Endothelial cell of hepatic sinusoid (primary cell): ENCODE measurements around the gene RNF145.

Source experiments
- in situ Hi-C: cut with HindIII; loops from 2 replicates; pipeline ENCODE4 v1.10.0; 2017; ENCODE audit warnings: low sequenced_read_pairs

The RNF145 gene

GRCh38 chr5:159218595-159219023 lies 9.3 kb upstream of the RNF145 start:
- in situ Hi-C loops = no loop called here

GRCh38 chr5:159217236-159217635 lies 7.9 kb upstream of the RNF145 start:
- in situ Hi-C loops = no loop called here

- in situ Hi-C loops = no loop called here
Observed at GRCh38 chr5:159216454-159216853, 7.1 kb upstream of the RNF145 start.

- in situ Hi-C loops = no loop called here
Observed at GRCh38 chr5:159215886-159216285, 6.5 kb upstream of the RNF145 start.

- in situ Hi-C loops = no loop called here
Observed at GRCh38 chr5:159214486-159215271, 5.3 kb upstream of the RNF145 start.

GRCh38 chr5:159212657-159213462 lies 3.5 kb upstream of the RNF145 start:
- in situ Hi-C loops = no loop called here

GRCh38 chr5:159211729-159212174 lies 2.4 kb upstream of the RNF145 start:
- in situ Hi-C loops = no loop called here

- in situ Hi-C loops = no loop called here
Observed at GRCh38 chr5:159210846-159211245, 1.5 kb upstream of the RNF145 start.

GRCh38 chr5:159210210-159210661 lies 883 bp upstream of the RNF145 start:
- in situ Hi-C loops = no loop called here

GRCh38 chr5:159208514-159209437 lies 577 bp downstream of the RNF145 start:
- in situ Hi-C loops = no loop called here

GRCh38 chr5:159207686-159208513 lies 1.5 kb downstream of the RNF145 start:
- in situ Hi-C loops = no loop called here

GRCh38 chr5:159207222-159207685 lies 2.1 kb downstream of the RNF145 start:
- in situ Hi-C loops = no loop called here

GRCh38 chr5:159206818-159207217 lies 2.5 kb downstream of the RNF145 start:
- in situ Hi-C loops = no loop called here

- in situ Hi-C loops = no loop called here
Observed at GRCh38 chr5:159206368-159206767, 3.0 kb downstream of the RNF145 start.

GRCh38 chr5:159203351-159203750 lies 6.0 kb downstream of the RNF145 start:
- in situ Hi-C loops = no loop called here

- in situ Hi-C loops = no loop called here
Observed at GRCh38 chr5:159202151-159202550, 7.2 kb downstream of the RNF145 start.

- in situ Hi-C loops = no loop called here
Observed at GRCh38 chr5:159199780-159200179, 9.6 kb downstream of the RNF145 start.

- in situ Hi-C loops = no loop called here
Observed at GRCh38 chr5:159199225-159199624, 10.1 kb downstream of the RNF145 start.

- in situ Hi-C loops = no loop called here
Observed at GRCh38 chr5:159198063-159199036, 11.0 kb downstream of the RNF145 start.
